Measurements from ENCODE around the gene LYZ.
A peak's percentile ranks its signal among the peaks of the same experiment; 100 is the strongest.
"Not testable (repeated sequence)": the region's sequence is repeated elsewhere in the genome, so short reads cannot be mapped to it uniquely, and the experiment has no call there.

Gene LYZ

DNA sequence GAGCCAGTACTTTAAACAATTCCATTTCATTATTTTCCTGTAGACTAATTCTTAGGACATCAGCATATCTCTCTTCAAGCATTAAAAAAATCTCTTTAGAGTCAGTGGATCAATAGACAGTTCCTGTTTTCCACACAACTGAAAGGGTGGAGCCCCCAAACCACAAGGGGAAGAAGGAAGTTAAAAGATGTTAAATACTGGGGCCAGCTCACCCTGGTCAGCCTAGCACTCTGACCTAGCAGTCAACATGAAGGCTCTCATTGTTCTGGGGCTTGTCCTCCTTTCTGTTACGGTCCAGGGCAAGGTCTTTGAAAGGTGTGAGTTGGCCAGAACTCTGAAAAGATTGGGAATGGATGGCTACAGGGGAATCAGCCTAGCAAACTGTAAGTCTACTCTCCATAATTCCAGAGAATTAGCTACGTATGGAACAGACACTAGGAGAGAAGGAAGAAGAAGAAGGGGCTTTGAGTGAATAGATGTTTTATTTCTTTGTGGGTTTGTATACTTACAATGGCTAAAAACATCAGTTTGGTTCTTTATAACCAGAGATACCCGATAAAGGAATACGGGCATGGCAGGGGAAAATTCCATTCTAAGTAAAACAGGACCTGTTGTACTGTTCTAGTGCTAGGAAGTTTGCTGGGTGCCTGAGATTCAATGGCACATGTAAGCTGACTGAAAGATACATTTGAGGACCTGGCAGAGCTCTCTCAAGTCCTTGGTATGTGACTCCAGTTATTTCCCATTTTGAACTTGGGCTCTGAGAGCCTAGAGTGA is at the start of gene LYZ:
Gene LYZ (plus strand): TSS at position 220 of the 777 bp plus-strand sequence. CDS start 28 bp downstream, at position 248.
- no peak for DNase-seq

DNA sequence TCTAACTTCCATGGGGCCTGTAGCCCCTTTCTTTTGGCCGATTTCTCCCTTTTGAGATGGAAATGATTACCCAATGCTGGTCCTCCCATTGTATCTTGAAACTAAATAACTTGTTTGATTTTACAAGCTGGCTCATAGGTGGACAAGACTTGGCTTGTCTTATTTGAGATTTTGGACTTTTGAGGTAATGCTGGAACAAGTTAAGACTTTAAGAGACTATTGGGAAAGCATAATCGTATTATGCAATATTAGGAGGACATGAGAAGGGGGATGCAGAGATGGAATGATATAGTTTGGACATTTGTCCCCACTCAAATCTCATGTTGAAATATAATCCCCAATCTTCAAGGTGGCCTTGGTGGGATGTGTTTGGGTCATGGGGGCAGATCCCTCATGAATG is 49.2 kb upstream of the LYZ start:
- DNase-seq = no peak

DNA sequence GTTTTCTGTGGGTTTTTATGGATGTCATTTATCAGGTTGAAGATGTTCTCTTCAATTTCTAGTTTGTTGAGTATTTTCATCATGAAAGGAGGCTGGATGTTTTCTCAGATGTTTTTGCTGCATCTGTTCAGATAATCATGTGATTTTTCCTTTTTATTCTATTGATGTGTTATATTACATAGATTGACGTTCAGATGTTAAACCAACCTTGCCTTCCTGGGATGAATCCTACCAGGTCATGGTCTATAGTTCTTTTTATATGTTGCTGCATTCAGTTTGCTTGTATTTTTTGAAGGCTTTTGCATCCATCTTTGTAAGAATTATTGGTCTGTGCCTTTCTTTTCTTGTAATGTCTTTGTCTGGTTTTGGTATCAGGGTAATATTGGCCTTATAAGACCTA is 43.9 kb upstream of the LYZ start:
- no peak for DNase-seq

DNA sequence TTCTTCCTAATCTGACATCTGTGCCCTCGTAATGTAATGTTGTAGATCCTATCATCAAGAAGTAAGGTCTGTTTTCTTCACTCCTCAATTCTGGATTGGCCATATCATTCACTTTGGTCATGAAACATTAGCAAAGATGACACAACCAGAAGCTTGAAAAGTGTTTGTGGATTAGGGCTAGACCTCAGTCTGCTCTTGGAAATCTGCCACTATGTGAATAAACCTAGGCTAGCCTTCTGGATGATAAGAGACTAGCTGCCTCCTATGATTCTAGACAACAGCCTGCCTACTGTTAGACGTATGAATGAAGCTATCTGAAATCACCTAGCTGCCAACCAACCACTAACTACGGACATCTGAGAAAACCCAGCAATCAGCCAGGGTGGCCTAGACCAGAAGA is 38.7 kb upstream of the LYZ start:
- no peak for DNase-seq

DNA sequence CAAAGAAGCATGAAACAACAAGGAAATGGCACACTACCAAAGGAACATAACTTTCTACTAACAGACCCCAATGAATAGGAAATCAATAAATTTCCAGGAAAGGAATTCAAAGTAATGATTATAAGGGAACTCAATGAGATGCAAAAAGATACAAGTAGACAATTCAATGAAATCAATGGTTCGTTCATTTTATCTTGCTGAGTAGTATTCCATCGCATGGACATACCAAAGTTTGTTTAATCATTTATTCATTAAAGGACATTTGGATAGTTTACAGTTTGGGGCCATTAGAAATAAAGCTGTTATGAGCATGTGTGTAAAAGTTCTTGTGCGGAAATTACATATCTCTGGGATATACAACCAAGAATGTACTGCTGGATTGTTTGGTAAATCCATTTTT is 35.0 kb upstream of the LYZ start:
- DNase-seq = no peak

DNA sequence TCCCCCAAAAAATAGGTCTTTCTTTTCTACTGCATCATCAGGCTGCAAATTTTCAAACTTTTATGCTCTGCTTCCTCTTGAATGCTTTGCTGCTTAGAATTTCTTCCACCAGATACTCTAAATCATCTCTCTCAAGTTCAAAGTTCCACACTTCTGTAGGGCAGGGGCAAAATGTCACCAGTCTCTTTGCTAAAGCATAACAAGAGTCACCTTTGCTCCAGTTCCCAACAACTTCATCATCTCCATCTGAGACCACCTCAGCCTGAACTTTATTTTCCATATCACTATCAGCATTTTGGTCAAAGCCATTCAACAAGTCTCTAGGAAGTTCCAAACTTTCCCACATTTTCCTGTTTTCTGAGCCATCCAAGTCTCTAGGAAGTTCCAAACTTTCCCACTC is 31.4 kb upstream of the LYZ start:
- not testable (repeated sequence) for DNase-seq

DNA sequence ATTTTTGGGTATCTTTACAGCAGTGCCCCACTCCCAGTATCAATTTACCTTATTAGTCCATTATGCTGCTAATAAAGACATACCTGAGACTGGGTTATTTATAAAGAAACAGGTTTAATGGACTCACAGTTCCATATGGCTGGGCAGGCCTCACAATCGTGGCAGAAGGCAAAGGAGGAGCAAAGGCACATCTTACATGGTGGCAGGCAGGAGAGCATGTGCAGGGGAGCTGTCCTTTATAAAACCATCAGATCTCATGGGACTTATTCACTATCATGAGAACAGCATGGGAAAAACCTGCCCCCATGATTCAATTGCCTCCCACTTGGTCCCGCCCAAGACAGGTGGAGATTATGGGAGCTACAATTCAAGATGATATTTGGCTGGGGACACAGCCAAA is 30.9 kb upstream of the LYZ start:
- not testable (repeated sequence) for DNase-seq

DNA sequence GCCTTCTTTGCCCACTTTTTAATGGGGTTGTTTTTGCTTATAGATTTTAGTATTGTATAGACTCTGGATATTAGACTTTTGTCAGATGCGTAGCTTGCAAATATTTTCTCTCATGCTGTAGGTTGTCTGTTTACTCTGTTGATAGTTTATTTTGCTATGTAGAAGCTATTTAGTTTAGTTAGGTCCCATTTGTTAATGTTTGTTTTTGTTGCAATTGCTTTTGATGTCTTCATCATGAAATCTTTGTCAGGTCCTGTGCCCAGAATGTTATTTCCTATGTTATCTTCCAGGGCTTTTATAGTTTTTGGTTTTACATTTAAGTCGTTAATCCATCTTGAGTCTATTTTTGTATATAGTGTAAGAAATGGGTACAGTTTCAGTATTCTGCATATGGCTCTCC is 30.0 kb upstream of the LYZ start:
- no peak for DNase-seq

DNA sequence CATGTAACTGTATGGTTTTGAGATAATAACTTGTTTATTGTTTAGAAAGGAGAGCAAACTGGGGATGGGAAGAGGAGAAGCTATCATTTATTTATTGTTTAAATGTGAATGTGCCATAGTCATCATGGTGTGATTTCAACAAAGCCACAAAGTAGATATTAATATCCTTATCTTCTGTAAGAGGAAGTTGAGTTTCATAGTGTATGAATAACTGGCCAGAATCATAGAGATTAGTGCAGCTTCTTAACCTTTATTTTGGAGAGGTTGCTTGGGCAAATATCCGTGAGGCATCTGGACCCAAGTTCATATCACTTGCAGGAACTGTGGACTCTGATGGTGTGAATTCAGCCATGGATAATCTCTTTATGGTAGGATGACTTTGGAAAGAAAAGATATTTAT is 26.8 kb upstream of the LYZ start:
- DNase-seq = no peak

DNA sequence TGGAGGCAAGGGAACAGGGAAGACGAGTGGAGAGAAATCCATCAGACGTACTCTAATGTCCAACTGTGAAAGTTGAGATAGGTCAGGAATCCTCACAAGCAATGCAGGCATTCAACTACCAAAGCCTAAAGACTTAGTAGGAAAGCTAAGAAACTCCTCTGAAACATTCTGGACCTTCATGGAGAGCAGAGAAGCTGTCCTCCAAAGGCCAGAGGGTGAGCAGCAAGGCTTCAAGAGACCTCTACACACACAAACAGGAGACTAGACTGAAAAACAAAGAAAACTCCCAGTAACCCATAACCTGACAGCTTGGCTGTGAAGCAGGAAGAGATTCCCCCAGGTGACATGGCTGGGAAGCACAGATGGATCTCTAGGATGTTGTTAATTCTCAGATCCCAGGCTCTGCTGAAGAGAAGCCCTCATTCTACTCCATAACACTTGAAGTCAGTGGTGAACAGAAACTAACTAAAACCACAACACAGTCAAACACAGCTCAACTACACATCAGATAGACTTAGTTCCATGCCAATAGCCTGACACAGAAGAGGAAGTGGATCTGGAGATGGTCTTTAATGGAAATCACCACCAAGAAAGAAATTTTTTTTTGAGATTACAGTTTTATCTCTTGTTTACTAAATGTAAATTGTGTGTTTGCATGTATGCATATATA is 23.2 kb upstream of the LYZ start:
- no peak for DNase-seq

DNA sequence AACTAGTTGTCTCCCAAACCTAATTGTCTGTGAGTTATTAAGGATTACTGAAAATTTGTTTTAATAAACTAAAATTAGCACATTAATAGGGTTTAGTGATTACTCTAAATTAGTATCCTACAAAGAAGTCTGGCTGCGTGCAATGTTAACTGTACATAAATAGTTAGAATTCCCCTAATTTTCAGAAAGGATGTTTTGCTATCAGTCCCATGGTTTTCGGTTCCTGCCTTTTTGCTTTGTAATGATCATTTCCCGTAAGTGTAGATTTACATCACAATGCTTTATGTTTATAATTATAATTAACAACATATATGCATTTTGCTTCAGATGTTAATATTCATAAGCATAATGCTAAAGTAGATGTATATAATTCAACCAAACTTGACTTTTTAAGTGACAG is 19.8 kb upstream of the LYZ start:
- no peak for DNase-seq

DNA sequence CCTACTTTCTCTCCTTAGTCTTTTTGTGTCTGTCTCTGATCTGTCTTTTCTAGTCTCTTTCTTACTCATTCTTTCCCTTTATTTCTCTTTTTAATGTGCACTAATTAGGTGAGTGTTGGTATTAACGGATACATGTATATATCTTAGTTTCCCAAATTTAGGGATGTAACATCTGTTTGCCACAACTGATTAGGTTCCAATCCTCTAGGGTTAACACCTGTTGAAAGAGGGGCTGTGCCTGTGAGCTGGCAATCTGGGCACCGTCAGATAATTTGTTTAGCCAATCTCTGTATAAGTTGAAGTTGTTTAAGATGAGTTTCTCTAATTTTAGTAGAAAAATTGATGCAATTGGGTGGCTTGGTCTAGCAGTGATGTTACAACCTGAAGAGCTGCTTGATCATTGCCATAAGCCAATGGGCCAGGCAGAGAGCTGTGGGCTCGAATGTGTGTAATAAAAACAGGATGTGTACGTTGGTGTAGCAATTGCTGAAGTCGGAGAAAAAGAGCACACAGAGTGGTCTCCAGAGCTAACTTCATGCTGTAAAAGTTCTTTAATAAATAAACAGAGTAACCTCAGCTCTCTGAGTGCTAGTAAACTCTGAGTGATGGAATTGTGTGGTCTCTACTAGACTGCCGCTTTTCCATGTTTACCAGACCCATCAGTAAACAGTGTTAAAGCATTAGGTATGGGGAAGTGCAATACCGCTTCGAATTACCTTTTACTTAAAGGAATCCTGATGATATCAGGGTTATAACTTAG is 18.3 kb upstream of the LYZ start:
- no peak for DNase-seq

DNA sequence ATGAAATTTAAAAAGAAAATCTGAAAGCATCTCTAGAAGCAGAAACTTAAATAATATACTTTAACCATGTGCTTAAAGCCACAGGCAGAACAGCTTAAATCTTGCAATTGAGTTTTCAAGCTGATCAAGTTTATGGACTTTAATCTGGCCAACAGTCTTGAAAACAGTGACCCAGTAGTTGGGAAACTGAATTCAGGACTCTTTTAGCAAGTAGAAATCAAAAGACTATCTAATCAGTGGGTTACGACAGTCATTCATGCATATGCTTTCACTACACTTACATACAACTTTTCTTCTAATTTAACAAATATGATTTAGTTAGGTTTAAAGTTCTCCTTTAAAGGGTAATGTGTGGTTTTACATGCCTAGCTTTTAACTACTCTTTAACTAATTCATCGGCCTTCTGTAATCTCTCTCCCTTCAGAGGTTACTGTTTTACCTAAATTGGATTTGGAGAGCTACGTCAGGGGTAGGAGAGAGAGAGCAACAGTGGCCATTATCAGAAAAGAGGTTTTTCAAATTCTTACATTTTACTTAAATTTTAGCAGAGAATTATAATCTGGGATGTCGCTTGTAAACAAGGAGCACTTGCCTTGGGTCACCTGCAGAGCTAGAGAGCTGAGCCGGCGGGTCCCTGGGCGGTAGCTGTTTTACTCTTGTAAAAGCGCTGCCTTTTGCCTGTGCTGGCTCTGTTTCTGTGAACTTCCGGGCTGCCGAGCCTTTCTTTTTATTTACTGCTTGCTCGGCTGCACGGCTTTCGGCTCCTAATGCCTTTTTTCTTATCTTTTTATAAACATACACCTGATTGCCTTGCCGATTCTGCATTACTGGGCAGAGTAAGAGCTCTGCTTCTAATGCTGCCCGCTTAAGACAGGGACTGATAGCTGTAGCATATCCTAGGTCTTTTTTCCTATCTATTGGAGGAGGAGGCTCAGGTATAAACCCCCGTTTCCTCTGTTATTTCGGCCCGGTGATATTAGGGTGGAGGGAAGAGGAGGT is 17.4 kb upstream of the LYZ start:
- DNase-seq = peak; percentile 39

DNA sequence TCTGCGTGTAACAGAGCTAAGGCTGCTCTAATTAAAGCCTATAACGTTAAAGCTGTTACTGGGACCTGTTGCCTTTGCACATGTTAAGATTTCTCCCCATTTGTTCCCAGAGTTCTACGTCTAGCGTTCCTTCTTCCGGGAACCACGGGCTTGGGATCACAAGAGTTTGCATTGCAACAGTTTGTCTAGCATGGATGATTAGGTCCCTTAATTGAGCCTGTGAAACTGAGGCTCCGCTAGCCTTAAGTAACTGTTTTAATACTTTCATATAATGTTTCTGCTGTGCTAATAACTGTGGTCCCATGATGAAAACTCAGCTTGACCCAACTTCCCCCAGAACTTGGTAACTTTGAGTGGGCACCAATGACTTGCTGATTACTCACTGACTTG is 16.7 kb upstream of the LYZ start:
- no peak for DNase-seq

DNA sequence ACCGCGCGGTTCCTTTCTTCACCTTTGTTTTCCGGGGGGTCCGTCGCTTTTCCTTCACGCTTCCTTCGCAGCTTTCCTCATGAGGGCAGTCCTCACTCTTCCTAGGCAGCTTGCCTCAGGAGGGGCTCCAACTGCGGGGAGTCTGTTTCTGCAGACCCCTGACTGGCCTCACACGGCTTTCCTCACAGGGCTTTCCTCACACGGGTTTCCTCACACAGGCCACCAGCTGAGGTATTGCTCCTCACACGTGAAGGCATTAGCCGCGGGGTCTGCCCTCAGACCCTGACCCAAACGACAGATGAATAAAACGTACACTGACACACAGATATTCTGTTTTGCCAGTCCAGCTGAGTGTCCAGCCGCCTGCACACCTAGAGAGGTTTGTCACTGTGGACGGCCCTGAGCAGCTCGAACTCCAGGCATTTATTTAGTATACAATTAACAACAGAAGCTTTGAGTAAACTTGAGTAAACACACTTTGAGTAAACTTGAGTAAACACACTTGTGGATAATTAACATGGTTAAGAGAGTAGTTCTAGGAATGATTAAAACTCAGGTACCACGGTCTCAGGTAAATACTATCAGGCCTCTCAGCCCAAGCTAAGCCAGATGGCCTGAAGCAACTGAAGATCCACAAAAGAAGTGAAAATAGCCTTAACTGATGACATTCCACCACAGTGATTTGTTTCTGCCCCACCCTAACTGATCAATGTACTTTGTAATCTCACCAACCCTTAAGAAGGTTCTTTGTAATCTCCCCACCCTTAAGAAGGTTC is 16.1 kb upstream of the LYZ start:
- DNase-seq = no peak

DNA sequence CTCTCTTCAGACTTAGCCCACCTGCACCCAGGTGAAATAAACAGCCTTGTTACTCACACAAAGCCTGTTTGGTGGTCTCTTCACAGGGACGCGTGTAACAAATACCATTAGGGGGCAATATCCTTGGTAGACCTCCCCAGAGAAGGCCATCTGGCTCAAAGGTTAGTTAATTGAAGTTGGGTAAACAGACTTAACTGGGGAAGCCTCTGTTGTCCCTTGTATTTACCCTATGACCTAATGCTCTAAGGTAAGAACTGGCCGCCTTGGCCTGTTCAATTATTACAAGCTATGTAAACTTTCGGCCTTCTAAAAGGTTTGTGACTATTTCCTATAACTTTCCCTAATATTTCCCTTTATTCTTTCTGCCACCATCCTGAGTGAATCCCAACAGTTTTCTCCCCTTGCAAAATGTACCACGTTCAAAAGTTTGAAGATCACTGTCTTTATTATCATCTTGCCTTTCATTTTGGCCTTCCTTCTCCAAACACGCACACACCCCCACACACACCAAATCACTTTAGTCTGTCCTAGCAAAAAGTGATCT is 15.3 kb upstream of the LYZ start:
- no peak for DNase-seq

DNA sequence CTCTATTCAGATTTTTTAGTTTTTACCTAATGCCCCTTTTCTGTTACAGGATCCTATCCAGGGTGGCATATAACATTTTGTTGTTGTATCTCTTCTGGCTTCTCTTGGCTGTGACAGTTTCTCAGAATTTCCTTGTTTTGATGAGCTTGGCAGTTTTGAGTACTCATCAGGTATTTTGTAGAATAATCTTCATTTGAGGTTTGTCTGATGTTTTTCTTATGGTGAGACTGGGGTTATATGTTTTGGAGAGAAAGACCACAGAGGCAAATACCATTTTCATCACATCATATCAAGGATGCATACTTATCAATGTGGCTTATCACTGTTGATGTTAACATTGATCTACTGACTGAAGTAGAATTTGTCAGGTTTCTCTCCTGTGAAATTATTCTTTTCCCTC is 14.0 kb upstream of the LYZ start:
- DNase-seq = no peak

DNA sequence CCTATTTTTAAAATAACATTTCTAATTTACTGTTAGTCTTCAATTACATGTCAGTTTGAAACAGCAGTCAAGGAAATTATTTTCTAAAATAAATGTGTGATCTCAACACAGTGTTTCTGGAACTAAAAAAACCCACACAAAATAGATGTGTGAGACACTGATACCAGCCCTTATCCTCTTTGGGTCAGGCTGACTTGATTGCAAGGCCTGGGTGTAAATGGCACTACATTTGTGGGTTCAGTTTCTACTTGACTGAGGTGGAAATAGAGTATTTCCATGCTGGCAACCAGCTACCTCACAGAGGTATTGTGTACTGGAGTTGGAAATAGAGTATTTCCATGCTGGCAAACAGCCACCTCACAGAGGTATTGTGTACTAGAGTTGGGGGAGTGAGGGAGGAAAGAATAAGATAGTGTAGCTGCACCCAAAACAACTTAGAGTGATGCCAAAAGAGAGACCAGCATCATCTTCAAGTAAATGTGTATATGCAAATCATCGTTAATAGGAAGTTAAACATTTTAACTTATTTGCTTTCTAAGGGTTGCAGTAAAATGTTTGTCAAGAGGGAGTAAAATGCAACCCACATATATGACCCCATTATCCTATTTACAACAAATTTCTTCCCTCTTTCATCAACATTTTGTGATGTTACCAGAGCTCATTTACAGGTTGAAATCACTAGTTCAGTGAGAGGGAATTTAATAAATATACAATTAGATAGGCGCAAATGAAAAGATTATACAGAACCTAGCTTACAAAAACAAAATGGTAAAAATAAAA is 10.7 kb upstream of the LYZ start:
- no peak for DNase-seq

DNA sequence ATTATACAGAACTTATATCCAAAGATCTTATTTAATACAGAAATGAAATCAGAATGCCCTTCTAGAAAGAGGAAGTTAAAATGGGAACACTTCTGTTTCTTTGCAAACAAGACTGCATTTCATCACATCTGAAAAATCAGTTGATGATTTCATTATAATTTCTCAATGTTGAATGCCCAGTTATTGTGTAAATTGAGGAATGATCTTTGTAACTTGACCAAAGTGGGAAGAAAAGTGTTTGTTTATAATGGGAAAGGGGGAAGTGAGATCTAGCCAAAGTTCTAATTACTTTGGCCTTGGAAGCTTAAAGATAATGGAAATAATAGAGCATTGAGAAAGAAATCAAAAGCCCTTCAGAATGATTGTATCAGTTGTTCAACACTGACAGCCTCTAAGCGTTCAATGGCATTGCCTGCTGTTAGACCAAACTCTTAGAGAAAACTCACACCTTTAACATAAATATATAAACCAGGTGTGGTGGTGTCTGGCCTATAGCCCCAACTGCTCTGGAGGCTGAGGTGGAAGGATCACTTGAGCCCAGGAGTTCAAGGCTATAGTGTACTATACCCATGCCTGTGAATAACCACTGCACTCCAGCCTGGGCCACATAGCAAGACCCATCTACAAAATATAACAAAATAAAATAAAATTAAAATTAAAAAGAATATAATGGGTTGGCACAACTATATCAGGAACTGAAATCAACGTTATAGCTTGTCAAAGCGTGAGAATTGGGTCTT is 9.9 kb upstream of the LYZ start:
- no peak for DNase-seq

DNA sequence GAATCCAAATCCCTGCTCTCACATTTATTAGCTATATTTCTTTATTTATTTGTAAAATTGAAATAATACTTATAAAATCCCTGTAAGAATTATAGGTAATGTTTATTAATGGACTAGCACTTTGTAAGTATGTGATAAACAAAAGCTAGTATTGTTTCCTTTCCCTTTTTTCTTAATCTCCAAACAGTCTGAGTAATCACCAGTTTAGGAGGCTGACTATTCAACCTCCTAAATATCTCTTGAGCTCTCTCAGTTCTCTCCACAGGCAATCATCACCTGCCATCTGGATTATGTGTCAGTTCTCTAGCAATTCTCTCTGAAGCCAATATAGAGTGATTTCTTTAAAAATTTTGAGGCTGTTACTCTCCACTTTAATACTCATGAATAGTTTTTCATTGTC is 9.2 kb upstream of the LYZ start:
- DNase-seq = no peak
